T-helper 9 cell (primary cell): Measurements from ENCODE around the gene KISS1R.
"Not testable (repeated sequence)": the region's sequence is repeated elsewhere in the genome, so short reads cannot be mapped to it uniquely, and the experiment has no call there.

Experiments
- DNase-seq: peaks from one replicate; pipeline ENCODE4 v3.0.0-alpha.2; 2020
- total RNA-seq, 2 donors: gene quantifications; one replicate each; lab custom pipeline; 2026; lab: John Stamatoyannopoulos, UW

Gene KISS1R
- 0.42 to 3.4 reads per million in 2 donors for total RNA-seq

GRCh38 chr19:917323-918151 lies at the start of gene KISS1R:
Gene KISS1R (plus strand): TSS chr19:917333. CDS start chr19:917503, 170 bp downstream.
- no peak for DNase-seq

DNA sequence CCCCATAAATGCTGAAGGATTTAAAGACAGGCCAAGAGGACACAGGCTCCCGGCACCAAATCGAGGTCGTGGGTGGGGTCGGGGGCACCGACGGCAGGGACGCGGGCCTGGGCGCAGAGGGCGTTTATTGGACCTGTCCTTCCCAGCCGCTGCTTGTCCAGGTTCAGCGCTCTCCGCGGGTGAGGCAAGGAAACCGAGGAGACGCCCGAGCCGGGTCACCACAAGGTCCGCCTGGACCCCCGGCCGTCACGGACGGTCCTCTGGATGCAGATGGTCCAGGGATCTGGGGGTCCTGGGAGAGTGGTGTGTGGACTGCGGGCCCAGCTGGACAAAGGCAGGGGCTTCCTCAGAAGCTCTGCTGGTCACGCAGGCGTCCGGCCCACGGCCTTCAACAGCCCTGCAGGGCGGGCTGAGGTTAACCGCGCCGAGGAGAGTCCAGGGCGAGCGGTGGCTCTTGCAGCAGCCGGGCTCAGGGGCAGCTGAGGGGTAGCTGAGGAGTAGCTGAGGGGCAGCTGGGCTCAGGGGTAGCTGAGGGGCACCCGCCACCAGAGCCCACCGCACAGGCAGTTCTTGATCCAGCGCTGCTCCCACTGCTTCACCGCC lies 49.2 kb upstream of the KISS1R start:
- DNase-seq, result no peak

- no peak for DNase-seq
Measured at GRCh38 chr19:868458-869244, 48.5 kb upstream of the KISS1R start.

DNA sequence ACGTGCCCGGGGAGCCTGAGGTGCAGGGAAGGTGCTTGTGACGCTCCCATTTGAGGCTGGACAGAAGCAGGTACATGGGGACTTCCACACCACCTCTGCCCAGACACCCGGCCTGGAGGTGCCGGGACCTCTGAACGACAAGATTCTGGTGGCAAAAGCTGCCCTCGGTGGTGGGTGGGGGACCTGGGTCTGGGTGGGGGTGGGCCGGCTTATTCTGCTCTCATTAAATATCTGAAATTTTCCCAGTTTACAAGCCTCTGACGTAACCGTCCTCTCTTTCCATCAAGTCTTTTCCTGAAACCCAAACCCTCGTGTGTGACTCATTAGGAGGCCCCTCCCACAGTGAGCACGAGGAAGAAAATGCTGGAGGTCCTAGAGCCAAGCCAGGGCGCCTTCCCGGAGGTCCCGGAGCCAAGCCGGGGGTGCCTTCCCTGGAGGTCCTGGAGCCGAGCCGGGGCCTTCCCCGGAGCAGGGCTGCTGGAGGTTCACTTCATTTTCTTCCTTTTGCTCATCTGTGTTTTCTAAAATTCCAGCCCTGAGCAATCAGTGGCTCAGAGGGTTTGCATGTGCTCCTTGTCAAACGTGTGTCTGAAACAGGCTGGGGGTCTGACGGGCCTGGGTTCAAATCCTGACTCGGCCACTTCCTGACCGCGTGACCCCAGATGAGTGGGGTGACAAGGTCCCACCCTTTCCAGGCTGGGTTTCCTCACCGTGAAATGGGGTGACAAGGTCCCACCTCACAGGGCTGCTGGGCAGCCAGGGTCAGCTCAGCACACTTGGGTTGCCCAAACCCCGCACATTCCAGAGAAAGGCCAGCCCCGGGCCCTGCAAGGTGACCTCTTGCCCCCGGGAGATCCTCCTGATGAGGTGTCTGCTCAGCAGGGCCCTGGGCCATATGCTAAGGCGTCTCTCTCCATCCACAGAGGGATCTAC lies 47.6 kb upstream of the KISS1R start:
- DNase-seq, result no peak

GRCh38 chr19:870314-870713 lies 46.8 kb upstream of the KISS1R start:
- DNase-seq, result no peak

- DNase-seq, result no peak
Measured at GRCh38 chr19:870963-871401, 46.2 kb upstream of the KISS1R start.

DNA sequence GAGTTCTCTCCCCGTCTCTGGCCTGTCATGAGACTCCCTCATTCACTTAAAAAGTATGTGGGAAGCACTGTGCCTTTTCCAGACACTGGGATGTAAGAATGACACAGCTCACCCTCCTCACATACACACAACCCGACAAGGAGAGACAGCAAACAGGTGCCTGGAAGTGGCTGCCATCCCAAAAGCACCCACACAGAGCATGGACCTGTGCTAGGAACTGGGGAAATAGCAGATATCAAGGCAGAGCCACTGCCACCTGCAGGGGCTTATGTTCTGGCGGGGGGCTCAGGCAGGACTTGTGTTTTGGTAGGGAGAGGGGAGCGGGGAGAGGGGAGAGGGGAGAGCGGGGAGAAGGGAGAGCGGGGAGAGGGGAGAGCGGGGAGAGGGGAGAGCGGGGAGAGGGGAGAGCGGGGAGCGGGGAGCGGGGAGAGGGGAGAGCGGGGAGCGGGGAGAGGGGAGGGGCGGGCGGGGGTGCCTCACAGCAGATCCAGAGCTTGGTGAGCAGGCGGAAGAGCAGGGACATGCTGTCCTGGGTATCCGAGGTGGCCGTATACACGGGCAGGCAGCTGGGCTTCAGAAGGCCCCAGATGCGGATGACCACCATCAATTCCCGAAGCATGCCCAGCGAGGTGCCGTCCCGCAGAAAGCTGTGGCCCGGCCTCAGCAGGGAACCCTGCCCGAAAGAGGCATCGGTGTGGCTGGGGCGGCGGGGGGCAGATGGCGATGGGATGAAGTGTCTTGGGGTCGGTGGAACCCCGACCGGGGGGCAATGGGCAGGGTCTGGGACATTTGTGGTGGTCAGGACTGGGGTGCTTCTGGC lies 45.5 kb upstream of the KISS1R start:
- DNase-seq, result no peak

DNA sequence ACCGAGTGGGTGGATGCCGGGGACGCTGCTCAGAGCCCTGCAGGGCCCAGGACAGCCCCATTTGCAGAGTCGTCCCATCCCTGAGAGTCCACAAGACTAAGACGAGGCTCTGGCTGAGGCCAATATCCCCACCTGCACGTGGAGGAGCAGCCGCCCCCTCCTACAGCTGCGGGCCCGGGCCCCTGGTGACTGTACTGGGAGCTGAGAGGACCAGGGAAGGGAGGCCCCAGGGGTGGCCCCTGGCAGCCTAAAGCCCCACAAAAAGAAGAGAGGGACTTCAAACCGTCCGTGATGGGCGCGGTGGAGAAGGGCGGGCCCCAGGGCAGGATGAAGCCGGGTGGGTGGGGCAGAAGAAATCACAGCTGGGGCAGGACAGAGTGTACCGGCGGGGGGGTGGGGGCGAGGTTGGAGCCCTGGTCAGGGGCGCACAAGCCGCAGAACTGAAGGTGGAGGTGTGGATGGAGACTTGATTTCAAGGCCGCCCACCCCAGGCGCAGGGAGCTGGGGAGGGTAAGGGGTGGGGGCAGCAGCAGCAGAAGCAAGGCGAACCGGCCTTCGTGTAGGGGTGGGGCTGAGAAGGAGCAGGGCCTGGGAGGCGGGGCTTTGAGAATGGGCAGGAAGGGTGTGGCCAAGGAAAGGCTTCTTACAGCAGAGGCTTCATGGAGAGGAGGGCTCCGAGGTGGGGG lies 44.7 kb upstream of the KISS1R start:
- DNase-seq, result peak; percentile 75

DNA sequence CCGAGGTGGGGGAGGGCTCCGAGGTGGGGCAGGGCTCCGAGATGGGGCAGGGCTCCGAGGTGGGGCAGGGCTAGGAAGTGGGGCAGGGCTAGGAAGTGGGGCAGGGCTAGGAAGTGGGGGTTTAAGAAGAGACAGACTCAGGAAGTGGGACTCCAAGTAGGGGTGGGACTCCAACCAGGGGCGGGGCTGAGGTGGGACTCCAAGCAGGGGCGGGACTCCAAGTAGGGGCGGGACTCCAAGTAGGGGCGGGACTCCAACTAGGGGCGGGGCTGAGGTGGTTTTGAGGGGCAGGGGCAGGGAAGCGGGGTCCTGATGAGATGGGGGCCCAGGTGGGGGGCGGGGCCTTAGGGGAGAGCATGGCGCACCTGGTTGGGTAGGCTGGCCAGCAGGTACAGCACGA lies 44.0 kb upstream of the KISS1R start:
- DNase-seq, result peak; percentile 73

DNA sequence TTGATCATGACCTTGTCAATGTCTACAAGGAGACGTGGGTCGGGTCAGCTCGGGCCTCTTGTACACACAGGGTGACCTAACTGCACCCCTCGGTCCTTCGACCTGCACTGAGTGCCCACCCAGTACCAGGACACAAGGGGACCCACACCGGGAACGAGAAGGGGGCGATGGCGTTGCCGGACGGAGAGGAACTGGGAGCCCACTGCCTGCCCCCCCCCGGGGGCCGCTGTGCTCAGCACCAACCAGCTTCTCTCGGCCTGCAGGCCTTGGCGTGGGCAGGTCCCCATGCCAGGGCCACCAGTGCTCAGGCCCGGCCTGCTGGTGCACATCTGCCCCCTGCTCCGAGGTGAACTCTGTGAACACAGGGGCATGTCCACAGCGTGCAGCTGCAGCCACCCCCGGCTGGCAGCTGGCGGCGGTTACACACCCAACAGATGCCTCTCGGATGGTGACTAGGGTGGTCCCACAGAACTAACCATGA lies 43.5 kb upstream of the KISS1R start:
- DNase-seq, result no peak

DNA sequence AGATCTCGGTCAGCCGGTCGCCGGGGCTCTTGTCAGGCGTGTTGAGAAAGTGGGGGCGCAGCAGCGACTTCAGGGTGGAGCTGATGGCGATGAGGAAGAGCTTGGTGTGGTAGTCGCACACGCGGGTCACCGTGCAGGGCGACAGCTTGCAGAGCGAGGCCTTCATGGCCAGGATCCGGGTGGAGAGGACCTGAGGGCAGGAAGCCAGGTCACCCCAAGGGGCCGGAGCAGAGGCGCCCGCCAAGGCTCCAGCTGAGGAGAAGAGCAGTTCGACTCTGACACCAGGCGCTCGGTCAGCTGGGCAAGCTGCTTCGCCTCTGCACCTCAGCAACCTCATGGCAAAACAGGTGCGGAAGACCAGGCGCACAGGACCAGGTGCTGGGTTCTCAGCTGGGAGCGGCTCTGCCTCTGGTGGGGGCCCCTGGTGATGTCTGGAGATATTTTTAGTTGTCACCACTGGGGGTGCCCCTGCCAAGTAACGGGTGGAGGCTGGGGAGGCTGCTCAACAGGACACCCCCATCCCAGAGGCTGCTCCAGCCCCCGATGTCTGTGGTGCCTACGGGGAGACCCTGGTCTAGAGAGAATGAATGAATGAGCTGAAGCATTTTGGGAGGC lies 41.8 kb upstream of the KISS1R start:
- no peak for DNase-seq

- no peak for DNase-seq
Measured at GRCh38 chr19:876089-876488, 41.0 kb upstream of the KISS1R start.

- DNase-seq, result no peak
Measured at GRCh38 chr19:876780-877314, 40.3 kb upstream of the KISS1R start.

- not testable (repeated sequence) for DNase-seq
Measured at GRCh38 chr19:877992-878660, 39.0 kb upstream of the KISS1R start.

DNA sequence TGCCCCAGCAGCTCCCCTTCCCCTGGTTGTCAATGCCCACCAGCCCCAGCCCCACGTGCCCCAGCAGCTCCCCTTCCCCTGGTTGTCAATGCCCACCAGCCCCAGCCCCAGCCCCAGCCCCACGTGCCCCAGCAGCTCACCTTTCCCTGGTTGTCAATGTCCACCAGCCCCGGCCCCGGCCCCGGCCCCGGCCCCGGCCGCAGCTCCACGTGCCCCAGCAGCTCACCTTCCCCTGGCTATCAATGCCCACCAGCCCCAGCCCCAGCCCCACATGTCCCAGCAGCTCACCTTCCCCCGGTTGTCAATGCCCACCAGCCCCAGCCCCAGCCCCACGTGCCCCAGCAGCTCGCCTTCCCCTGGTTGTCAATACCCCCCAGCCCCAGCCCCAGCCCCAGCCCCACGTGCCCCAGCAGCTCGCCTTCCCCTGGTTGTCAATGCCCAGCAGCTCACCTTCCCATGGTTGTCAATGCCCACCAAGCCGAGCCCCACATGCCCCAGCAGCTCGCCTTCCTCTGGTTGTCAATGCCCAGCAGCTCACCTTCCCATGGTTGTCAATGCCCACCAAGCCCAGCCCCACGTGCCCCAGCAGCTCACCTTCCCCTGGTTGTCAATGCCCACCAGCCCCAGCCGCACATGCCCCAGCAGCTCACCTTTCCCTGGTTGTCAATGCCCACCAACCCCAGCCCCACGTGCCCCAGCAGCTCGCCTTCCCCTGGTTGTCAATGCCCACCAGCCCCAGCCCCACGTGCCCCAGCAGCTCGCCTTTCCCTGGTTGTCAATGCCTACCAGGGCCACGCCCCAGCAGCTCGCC lies 38.2 kb upstream of the KISS1R start:
- DNase-seq, result not testable (repeated sequence)

GRCh38 chr19:879711-880438 lies 37.3 kb upstream of the KISS1R start:
- no peak for DNase-seq

GRCh38 chr19:881385-882071 lies 35.6 kb upstream of the KISS1R start:
- no peak for DNase-seq
